GM10847 (cell line): Measurements from ENCODE around the gene SRF.

ENCODE experiments used
- POLR2A ChIP-seq: IDR thresholded peaks from 2 replicates; pipeline ENCODE4 v1.6.1; 2011; ENCODE audit not compliant: insufficient read length; ENCODE audit errors: extremely low read depth

SRF gene

GRCh38 chr6:43174263-43175112 is 3.4 kb downstream of the SRF start:
- no peak for TF ChIP-seq POLR2A

GRCh38 chr6:43175676-43176422 is 4.8 kb downstream of the SRF start:
- no peak for TF ChIP-seq POLR2A

DNA sequence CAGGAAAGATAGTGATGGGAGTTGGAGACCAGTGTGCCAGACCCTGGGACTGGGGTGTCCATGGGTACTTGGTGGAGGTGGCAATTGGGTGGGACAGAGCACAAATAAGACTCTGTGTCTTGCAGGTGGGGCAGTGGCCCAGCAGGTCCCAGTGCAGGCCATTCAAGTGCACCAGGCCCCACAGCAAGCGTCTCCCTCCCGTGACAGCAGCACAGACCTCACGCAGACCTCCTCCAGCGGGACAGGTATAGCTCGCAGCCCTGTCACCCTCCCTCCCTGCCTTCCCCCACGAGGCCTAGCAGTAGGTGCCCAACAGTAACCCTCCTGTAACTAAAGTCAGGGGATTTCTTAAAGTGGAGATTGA is 5.3 kb downstream of the SRF start:
- TF ChIP-seq POLR2A, result no peak

DNA sequence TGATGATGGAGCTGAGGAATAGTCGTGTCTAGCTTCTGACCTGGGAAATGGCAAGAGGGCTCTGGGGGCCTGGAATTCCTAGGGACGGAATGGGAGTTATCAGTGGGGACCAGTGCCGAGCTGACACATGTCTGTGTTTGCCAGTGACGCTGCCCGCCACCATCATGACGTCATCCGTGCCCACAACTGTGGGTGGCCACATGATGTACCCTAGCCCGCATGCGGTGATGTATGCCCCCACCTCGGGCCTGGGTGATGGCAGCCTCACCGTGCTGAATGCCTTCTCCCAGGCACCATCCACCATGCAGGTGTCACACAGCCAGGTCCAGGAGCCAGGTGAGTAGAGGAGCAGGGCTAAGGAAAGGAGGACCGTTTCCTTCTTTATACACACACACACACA is 7.1 kb downstream of the SRF start:
- no peak for TF ChIP-seq POLR2A

GRCh38 chr6:43178951-43179830 is 8.1 kb downstream of the SRF start:
- no peak for TF ChIP-seq POLR2A

DNA sequence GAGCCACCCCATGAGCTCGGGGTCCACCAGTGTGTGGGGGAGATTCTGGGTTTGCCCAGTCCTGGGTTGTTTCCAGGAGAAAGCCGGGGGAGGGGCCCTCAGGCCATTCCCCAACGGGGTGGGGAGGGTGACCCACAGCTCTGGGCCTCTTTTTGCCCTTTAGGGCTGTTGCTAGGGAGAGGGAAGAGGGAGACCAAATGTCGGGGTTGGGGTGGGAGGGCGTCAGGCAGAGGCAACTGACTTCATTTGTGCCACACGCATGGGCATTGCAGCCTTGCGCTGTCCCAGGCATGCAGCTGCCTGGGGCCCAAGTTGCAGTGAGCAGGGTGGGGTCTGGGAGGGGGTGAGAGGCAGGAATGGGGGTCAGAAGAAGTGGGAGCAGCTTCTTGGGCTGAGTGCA is 9.0 kb downstream of the SRF start:
- TF ChIP-seq POLR2A, result no peak

- no peak for TF ChIP-seq POLR2A
Measured at GRCh38 chr6:43180985-43181384, 9.9 kb downstream of the SRF start.

- TF ChIP-seq POLR2A, result no peak
Measured at GRCh38 chr6:43181621-43181941, 10.5 kb downstream of the SRF start.

GRCh38 chr6:43181942-43182860 is 11.1 kb downstream of the SRF start, which contains the start of gene CUL9:
CUL9 (plus strand) TSS chr6:43182196; CDS start chr6:43184311, 2,115 bp downstream.
- TF ChIP-seq POLR2A, result peak; percentile 86

- TF ChIP-seq POLR2A, result no peak
Measured at GRCh38 chr6:43183441-43183840, 12.4 kb downstream of the SRF start.

DNA sequence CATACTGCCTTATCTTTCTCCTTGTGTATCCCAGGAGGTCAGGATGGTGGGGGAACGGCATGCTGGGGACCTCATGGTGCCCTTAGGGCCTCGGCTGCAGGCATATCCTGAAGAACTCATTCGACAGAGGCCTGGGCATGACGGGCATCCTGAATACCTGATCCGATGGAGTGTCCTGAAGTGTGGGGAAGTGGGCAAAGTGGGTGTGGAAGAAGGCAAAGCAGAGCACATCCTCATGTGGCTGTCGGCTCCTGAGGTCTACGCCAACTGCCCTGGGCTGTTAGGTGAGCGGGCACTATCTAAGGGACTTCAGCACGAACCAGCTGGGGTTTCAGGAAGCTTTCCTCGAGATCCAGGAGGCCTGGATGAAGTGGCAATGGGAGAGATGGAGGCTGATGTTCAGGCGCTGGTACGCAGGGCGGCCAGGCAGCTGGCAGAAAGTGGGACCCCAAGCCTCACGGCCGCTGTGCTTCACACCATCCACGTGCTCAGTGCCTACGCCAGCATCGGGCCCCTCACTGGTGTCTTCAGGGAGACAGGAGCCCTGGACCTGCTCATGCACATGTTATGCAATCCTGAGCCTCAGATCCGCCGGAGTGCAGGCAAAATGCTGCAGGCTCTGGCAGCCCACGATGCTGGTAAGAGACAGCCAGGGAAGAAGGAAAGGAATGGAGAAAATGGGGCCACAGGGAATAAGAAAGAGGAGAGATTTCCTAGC is 13.4 kb downstream of the SRF start:
- no peak for TF ChIP-seq POLR2A

DNA sequence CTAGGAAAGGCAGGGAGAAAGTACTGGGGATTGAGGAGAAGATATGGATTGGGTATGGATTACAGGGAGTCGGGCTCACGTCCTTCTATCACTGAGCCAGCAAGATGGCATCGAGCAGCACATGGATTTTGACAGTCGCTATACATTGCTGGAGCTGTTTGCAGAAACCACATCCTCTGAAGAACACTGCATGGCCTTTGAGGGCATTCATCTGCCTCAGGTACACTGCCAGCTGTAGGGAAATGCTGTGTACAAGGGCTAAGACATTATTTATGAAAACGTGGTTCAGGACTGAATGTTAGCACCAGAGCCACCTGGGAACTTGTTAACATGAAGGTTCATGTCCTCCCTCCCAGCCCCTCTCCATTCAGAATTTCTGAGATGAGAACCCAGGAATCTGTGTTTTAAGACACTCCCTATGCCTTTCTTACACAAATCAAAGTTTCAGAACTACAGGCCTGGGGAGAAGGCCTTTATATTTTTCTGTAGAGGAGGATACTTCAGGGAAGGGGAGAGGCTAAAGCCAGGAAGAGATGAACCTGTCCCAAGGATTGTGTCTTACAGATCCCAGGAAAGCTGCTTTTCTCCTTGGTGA is 14.4 kb downstream of the SRF start:
- TF ChIP-seq POLR2A, result no peak

DNA sequence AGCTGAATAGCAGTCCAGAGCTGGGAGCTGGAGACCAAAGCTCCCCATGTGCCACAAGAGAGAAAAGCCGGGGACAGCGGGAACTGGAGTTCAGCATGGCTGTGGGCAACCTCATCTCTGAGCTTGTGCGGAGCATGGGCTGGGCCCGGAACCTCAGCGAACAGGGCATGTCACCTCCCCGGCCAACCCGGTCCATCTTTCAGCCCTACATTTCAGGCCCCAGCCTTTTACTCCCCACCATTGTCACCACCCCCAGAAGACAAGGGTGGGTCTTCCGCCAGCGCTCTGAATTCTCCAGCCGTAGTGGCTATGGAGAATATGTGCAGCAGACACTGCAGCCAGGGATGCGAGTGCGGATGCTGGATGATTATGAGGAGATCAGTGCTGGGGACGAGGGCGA is 14.9 kb downstream of the SRF start:
- no peak for TF ChIP-seq POLR2A

DNA sequence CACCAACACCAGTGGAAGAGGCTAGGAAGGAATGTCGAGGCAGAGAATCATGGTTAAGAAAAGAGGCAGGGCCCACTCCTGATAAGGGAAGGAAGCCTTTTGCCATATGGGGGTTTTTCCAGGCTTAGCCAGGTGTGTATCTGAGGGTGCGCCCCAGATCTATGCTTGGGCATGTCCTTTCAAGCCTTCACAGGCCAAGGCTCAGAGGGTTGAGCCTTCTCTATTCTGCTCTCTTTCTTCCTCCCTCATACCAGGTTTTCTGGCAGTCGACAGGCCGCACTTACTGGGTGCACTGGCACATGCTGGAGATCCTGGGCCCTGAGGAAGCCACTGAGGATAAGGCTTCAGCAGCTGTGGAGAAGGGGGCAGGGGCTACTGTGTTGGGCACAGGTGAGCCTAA is 15.6 kb downstream of the SRF start:
- TF ChIP-seq POLR2A, result no peak

- TF ChIP-seq POLR2A, result no peak
Measured at GRCh38 chr6:43187821-43188220, 16.8 kb downstream of the SRF start.
